Fibroblast of skin of right quadriceps (primary cell): Measurements from ENCODE around the gene DIPK1B.

Experiments
- DNase-seq: peaks from one replicate; pipeline ENCODE4 v3.0.0-alpha.2; 2013

Gene DIPK1B

GRCh38 chr9:136673088-136673974 lies 39.0 kb upstream of the DIPK1B start:
- no peak for DNase-seq

- no peak for DNase-seq
Measured at GRCh38 chr9:136673975-136674785, 38.2 kb upstream of the DIPK1B start.

GRCh38 chr9:136674786-136675349 lies 37.5 kb upstream of the DIPK1B start:
- no peak for DNase-seq

- DNase-seq = no peak
Measured at GRCh38 chr9:136675477-136676296, 36.7 kb upstream of the DIPK1B start.

- no peak for DNase-seq
Measured at GRCh38 chr9:136676297-136676794, 36.0 kb upstream of the DIPK1B start.

GRCh38 chr9:136676920-136677686 lies 35.3 kb upstream of the DIPK1B start:
- no peak for DNase-seq

GRCh38 chr9:136678034-136678433 lies 34.3 kb upstream of the DIPK1B start:
- no peak for DNase-seq

GRCh38 chr9:136678624-136679023 lies 33.7 kb upstream of the DIPK1B start:
- no peak for DNase-seq

GRCh38 chr9:136679431-136679941 lies 32.9 kb upstream of the DIPK1B start:
- no peak for DNase-seq

- DNase-seq = no peak
Measured at GRCh38 chr9:136681029-136681428, 31.3 kb upstream of the DIPK1B start.

GRCh38 chr9:136681945-136682699 lies 30.2 kb upstream of the DIPK1B start:
- no peak for DNase-seq

GRCh38 chr9:136682710-136683109 lies 29.7 kb upstream of the DIPK1B start:
- no peak for DNase-seq

- no peak for DNase-seq
Measured at GRCh38 chr9:136683173-136683745, 29.1 kb upstream of the DIPK1B start.

GRCh38 chr9:136683755-136684154 lies 28.6 kb upstream of the DIPK1B start:
- DNase-seq = no peak

GRCh38 chr9:136684339-136684738 lies 28.0 kb upstream of the DIPK1B start:
- no peak for DNase-seq

GRCh38 chr9:136684799-136685198 lies 27.6 kb upstream of the DIPK1B start:
- DNase-seq = no peak

- no peak for DNase-seq
Measured at GRCh38 chr9:136685216-136685615, 27.2 kb upstream of the DIPK1B start.

GRCh38 chr9:136685790-136686533 lies 26.4 kb upstream of the DIPK1B start:
- DNase-seq = no peak

GRCh38 chr9:136686534-136686793 lies 25.9 kb upstream of the DIPK1B start:
- no peak for DNase-seq
